HG02759 (cell line): Measurements from ENCODE around the gene LXN.

Experiments
- ATAC-seq: cut with Tn5 transposase; IDR thresholded peaks from one replicate; pipeline ENCODE4 v1.9.1; 2021; ENCODE audit warnings: mild to moderate bottlenecking, moderate library complexity; ENCODE audit not compliant: unreplicated experiment

LXN gene

DNA sequence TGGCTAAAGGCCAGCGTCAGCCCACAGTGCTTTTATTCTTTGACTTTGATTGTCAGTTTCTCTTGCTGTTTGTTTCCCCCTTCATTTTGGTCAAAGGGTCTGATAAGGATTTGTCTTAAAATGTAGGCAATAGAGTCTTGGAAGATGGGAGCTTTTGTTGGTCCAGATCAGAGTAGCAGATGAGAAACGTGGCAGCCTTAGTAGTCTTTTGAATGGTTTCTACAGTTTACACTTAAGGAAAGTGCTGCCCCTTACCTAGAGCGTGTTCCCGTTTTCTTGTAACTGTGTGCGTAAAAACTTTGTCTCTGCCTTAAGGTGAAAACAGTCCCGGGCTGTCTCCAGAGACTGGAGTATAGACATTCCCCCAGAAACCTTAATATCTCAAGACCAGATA, 630 bp downstream of the LXN start:
- ATAC-seq = peak; percentile 14

DNA sequence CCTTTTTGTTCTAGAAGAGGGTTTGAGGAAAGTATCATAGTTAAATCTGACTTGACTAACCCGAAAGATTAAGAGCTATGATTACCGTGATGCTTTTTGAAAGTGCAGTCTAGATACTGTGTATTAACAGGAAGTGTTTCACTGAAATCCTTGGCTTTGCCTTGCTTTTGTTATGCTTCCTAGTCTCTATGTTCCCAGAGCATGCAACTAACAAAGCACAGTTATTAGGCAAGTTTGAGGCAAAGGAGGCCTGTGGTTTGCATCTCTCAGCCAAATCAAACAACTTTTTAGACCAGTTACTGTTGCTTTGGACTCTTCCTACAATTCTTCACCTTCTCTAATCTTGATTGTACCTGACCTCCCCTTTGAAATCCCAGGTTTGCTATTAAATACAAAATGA, 3.9 kb downstream of the LXN start:
- no peak for ATAC-seq

DNA sequence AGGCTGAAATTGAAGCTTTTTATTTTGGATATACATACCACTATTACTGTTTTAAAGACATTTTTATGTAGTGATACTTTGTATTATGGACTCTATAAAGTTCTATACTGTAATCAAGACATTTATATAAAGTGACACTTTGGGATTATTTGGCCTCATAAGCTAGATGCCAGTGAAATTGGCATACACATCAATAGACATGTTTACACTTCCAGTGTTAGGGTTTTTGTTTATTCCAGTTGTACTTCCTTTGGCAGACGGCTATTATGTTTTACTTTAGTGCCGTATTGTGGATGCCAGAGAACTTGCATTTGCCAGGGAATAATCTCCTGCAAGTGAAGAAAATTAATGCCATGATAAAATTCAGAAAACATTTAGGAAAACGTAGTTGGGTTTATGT, 6.0 kb downstream of the LXN start:
- ATAC-seq = no peak

DNA sequence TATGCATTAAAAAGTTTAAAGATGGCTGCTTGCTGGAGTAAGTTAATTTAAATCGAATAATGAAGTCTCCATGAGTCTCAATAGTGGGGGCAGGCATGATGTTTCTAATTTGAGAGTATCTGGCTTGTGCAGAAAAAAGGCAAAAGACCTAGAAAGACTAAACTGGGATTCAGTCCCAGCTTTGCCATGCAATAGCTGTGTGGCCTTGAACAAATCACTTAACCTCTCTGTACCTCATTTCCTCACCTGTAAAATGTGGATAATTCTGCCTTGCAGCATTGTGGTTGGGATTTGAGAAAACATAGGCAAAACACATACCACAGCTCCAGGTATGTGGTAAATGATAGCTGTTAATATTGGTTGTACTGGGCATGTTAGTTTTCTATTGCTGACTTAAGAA, 8.6 kb downstream of the LXN start:
- no peak for ATAC-seq

DNA sequence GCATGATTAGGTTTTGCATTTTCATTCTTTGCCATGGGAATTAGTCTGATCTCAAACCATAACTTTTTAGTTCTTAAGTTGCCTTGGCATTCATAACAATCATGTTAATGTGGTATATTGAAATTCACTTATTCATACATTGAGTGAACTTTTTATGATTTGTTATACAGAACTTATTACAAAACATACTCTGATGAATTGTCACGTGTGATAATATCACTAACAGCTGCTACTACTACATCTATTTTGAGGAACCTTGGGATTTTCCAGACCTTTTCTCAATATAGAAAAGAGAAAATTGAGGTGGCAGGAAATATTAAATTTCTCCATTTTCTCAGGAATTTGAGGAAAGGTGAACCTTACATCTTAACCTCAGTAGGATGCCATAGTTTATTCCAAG, 9.2 kb downstream of the LXN start:
- ATAC-seq = no peak

DNA sequence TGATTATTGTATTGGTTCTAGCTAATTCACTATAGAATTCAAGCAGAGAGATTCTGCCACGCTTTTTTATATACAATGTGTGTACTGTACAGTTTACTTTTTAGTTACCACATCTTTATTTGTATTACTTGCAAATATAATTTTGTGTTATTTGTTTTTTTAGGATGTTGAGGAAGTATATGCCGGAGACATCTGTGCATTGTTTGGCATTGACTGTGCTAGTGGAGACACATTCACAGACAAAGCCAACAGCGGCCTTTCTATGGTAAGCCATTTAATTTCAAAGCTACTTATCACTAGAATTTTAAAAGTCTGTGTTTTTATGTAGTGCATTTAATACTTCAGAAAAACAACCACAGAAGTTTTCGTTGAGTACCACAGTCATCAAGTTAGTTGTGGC, 11.7 kb downstream of the LXN start:
- ATAC-seq = no peak

DNA sequence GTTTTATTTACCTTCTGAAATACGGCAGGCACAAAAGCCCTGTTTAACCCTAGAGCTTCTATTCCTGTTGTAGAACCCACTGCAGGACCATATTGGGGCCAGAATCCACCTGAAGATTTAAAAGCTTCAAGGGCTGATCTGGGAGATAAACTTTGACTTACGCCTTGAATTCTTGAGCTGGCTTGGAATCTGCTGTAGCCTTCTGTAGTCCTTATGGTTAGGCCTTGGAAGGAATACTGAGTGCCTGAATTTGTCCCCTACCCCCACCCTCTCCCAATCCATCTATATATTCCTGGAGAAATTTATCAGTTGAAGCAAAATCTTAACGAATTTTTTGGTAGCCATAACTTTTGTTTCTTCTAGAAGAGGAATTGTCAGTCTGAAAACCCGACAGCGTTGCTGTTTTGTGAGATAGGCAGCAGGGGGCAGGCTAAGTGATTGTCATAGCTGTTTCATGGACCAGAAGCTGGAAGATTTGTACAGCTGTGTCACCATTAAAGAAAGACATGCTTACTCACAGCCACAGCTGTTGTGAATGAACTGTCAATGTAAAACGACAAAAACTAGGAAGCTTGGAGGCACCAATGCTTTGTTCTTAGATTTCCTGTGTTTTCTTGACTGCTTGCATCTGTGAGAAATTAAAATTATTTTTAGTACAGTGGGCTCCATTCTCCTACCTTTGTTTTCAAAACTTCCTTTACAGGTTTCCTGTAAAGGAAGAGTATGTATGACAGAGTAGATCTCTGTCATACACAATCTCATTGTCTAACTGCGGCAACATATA, 12.8 kb downstream of the LXN start:
- peak; percentile 93 for ATAC-seq

DNA sequence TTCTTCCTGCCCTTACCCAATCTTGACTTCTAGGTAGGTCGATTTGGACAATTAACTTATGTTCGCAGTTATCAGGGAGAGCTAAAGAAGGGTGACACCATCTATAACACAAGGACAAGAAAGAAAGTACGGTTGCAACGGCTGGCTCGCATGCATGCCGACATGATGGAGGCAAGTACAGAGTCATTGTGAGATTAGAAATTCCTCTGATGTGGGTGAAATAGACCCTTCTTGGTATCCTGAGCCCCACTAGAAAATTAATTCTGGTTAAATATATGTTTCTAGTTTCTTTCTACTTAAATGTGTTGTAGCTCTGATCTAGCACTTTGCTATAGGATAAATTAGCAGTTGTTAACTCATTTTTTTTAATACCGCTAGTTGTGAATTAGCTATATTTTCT, 13.6 kb downstream of the LXN start:
- no peak for ATAC-seq

DNA sequence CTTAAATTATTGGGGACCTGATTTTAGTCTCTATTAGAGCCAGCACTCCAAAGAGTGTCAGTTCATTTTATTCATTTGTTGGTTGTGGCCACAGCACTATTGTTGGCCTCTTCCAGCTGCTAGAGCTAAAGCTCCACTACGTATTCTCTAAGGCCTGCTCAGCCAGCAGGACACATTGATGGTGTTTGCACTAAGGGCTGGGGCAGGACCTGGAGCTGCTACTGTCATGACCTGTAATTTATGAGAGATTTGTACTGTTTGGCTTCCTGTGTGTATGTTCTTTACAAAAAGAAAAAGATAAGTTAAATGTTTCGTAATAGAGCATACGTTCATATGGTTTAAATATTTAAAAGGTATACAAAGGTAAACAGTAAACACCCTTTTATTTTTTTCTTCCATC, 20.0 kb downstream of the LXN start:
- ATAC-seq = no peak

DNA sequence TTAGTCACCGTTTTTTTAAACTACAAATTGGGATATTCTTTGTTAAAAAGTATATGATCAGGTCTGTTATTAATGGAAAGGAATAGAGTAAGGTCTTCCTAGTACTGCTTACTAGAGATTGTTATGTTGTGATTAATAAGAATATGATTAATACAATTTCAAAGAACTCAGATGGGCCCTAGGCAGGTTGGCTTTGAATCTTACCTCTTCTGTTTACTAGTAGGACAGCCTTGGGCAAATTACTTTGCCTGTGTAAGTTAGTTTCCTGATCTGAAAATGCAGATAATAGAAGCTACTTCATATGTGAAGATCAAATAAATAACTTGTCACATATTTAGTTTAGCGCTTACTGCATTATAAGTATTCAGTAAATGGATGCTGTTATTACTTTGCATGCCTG, 21.3 kb downstream of the LXN start:
- no peak for ATAC-seq

DNA sequence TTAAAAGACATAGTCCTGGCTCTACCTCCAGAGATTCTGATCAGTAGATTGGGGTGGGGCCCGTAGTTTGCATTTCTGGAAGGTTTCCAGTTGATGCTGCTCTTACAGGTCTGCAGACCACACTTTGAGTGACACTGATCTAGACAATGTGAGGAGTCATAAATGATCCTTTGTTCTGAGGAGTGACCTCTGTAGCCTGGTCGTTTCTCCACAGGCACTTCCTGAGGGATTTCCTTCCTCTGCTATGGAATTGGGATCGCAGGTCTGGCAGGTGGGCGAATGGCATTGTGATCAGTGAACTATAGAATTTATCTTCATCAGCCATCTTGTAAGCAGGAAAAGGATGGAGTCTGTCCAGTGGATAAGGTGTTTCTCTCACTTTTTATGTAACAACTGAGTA, 22.7 kb downstream of the LXN start:
- ATAC-seq = no peak

DNA sequence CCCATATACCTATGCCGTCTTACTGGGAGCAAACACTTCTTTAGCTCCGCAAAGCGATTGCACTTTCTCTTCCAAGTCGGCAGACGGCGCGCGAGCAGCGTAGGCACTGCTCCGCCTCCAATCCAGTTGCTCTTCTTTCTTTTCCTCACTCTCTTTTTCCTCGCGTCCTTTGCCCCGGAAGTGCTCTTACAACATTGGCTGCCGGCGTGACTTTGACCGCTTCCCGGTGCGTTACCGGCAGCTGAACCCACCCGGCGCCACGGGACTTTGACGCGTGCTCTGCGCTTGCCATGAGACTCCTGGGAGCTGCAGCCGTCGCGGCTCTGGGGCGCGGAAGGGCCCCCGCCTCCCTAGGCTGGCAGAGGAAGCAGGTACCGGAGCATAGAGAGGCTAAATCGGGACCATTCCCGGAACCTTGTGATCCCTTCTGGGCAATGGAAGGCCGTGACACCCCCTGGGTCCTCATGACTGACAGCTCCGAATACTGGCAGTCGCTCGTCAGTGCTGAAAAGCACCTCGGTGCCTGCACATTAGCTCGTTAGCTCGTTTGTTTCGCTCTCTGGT, 28.0 kb downstream of the LXN start, which contains the start of gene GFM1:
Gene GFM1 (plus strand): TSS at position 183 of the 564 bp plus-strand sequence. CDS start 108 bp downstream, at position 291.
- peak; percentile 99 for ATAC-seq

DNA sequence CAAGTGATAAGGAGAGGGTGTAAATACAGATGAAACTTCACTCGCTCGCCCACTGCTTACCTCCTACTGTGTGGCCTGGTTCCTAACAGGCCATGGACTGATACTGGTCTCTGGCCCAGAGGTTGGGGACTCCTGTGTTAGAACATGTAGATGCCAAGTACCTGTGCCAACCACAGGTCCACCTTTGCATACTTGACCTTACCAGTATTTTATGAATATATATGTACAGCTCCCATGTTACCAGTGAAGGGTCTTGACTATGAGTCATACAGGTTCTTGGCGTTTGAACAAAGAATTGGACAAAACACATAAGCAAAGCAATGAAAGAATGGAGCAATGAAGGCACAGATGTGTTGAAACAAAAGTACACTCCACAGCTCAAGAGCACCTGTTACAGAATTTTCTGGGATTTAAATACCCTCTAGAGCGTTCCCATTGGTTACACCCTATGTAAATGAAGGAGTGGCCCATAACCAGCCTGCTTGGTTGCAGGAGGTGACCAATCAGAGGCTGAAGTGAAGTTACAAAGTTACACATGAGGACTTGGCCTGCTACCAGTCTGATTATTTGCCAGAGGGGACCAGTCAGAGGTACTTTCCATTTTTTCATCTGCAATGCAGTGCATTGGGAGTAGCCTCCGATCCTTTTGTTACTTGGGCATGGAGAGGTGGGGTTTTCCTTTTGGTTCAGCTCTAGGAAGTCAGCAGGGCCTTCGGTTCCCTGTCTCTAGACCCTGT, 29.8 kb downstream of the LXN start:
- ATAC-seq = no peak

DNA sequence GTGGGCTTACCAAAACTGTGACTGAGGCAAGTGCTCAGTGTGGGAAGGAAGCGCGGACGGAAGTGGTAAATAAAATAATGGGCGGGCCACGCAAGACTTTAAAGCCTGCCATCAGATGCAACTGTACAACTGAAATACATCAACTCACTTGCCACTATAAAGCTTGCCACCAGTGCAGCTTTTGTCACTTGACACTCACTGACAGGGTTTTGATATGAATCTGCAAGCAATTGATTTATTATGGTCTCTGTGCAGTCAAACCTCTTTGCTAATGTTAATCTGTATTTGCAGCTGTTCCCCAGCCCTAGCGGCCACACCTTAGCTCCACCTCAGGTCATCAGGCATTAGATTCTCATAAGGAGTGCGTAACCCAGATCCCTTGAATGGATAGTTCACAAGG, 30.4 kb downstream of the LXN start:
- no peak for ATAC-seq

DNA sequence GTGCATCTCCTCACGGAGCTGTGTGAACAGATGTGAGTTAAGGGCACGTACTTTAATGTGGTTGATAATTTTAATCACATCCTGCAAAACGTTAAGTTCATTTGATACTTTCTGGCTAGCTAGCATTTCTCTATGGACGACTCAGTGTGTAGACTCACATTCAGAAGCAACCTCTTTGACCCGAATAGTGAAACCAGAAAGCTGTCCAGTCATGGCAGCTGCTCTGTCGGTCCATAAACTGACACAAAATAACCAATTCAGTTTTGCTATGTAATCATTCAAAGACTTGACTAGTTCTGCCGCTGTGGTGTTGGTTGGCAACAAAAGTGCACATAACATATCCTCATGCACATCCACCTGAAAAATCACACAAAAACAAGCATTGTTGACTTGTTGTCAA, 31.8 kb downstream of the LXN start:
- no peak for ATAC-seq

DNA sequence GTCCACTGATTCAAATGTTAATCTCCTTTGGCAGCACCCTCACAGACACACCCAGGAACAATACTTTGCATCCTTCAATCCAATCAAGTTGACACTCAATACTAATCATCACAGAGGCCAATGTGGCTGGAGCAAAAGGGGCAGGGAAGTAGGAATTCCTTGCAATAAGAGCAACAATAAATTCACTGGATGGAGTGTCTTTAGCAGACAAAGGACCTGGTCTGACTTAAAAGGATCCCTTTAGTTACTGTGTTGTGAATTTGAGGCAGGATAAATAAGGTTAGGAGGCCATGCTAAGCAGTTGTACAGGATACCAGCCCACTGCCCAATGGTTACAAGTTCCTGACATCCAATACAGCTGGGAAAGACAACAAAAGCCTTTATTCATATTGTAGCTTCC, 40.5 kb downstream of the LXN start:
- no peak for ATAC-seq

DNA sequence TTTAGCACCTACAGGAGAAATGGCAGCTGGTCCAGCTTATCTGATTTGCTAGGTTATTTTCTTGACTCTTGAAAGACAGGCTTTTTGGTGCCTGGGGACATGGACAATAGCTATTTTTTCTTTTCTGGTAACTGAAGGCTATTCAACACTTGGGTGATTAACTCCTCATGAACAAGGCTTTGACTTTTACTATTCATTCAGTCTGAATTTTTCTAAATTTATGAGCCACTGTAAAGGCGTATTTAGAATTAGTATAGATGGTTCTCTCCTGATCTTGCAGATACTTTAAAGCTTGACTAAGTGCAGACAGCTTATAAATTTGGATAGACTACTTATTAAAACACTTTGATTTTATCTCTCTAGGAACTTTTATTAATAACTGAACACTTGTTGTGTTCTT, 46.6 kb downstream of the LXN start:
- no peak for ATAC-seq

DNA sequence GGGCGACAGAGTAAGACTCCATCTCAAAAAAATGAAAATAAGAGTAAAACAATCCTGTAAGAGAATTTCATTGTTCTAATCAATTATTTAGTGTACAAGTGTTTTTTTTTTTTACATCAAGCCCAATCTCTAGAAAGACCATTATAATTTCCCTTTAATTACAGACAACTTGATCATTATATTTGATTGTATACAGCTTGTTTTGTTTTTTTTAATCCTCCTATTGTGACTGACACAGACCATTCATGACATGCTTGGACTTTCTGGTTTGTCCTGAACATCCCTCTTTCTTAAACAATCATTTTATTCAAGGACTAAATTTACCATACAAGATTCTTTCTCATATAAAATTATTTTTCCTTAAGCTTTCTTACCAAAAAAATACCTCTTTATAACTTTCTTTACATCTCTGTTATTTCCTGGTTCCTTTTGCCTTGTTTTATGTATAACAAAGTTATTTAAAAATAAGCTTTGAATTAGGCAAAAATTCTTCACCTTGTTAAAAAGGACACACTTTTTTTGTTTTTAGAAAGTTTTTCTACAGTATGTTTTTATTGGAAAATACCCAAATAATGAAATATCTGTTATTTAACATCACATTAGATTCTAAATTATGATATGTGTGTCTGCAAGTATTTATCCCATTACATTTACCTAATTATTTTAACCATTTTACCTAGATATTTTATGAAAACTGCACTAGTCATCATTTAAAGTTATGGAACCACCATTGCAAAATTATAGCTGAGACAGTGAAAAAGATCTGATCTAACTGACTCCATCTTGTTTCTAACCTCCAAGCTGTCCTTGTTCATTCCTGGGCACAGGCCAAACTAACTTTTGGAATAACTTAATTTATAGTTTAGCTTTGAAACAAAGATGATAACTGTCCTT, 54.2 kb downstream of the LXN start:
- ATAC-seq = no peak
